SK-N-SH treated with all-trans-retinoic acid at 6 μM for 48 hours (cell line): ENCODE data around the gene IFI6.

ENCODE experiments used
- GLIS3 ChIP-seq: fragments of 250-450 bp; sonication (Bioruptor Pico); IDR thresholded peaks from 2 replicates; pipeline ENCODE4 v1.5.0; 2020; ENCODE audit warnings: mild to moderate bottlenecking, moderate library complexity
- PPARA ChIP-seq: fragments of 250-450 bp; sonication (Bioruptor Pico); IDR thresholded peaks from 2 replicates; pipeline ENCODE4 v1.5.0; 2020; ENCODE audit warnings: mild to moderate bottlenecking, borderline replicate concordance
- ZNF8 ChIP-seq: fragments of 450-650 bp; formaldehyde crosslinking; IDR thresholded peaks from 2 replicates; pipeline ENCODE4 v1.5.0; 2020; ENCODE audit warnings: mild to moderate bottlenecking, moderate library complexity
- TF ChIP-seq, protein P1 (sequence below): fragments of 250-450 bp; sonication (Bioruptor Pico); IDR thresholded peaks from 2 replicates; pipeline ENCODE4 v1.8.0; 2021; ENCODE audit warnings: low read depth, mild to moderate bottlenecking, moderate library complexity, borderline replicate concordance

DNA sequence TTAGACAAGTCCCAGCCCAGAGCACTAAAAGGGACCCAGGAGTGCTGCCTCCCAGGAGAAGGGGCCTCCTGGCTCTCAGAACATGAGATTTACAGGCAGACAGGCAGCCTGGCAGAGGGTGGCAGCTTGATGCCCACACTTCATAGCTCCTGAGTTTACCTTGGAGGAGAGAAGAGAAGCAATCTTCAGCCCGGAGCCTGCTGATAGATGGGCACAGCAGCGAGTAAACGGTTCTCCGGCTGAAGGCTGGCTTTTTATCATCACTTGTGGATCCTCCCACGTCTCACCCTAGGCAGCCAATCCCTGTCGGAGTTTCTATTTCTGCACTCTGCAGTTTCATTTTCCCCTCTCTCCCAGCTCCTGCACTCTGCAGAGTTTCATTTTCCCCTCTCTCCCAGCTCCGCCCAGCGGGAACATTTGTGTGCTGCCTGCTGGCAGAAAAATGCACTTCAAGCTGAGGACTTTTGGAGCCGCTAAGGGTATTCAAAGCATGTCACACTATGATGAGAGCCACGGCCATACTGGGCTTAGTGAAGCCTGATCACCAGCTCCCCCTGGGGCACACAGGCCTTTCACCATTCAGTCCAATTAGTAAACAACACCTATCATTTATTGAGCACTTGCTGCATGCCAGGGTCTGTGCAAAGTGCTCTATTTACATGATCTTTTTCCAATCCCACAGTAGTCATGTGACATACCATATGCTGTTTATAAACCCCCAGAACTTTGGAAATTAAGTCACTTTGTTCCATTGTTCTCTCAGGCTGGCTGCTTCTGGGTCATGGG lies at the start of gene IFI6:
- TF ChIP-seq, protein P1, sequence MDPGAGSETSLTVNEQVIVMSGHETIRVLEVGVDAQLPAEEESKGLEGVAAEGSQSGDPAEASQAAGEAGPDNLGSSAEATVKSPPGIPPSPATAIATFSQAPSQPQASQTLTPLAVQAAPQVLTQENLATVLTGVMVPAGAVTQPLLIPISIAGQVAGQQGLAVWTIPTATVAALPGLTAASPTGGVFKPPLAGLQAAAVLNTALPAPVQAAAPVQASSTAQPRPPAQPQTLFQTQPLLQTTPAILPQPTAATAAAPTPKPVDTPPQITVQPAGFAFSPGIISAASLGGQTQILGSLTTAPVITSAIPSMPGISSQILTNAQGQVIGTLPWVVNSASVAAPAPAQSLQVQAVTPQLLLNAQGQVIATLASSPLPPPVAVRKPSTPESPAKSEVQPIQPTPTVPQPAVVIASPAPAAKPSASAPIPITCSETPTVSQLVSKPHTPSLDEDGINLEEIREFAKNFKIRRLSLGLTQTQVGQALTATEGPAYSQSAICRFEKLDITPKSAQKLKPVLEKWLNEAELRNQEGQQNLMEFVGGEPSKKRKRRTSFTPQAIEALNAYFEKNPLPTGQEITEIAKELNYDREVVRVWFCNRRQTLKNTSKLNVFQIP (CRISPR knock-in tag) = no peak
- TF ChIP-seq ZNF8 (CRISPR knock-in tag) (no peak), GLIS3 (no peak), PPARA (no peak)
